GM12878 (cell line): ENCODE data around the gene NKG7. TPM values are rescaled to one million over a fixed set of nuclear protein-coding genes. Genes with fewer than 3 reads are reported as not detected.

Experiments used
- ATAC-seq: fragments of 200-7000 bp; cut with Tn5 transposase; 3 replicates; pipeline ENCODE4 v1.9.1; 2020; ENCODE audit warnings: mild to moderate bottlenecking, moderate library complexity
- BruUV-seq: library from RNA; stranded (reverse); fragments of 400-500 nt; replicated peaks from 2 replicates; lab custom pipeline; 2021; lab: Mats Ljungman, UMichigan
- CTCF ChIA-PET: fragments of 300-600 bp; sonication (Branson Sonifier 250); formaldehyde crosslinking; extraction: SDS; loops from one replicate; lab custom pipeline; 2021; ENCODE audit warnings: inconsistent platforms; lab: Yijun Ruan, JAX
- POLR2A ChIA-PET: fragments of 350-600 bp; formaldehyde crosslinking; extraction: SDS; loops from one replicate; lab custom pipeline; 2021; ENCODE audit warnings: inconsistent platforms; lab: Charles Lee
- RAD21 ChIA-PET: fragments of 300-600 bp; sonication (Branson Sonifier 250); formaldehyde crosslinking; loops from one replicate; lab custom pipeline; 2023; ENCODE audit warnings: antibody characterized with exemption; ENCODE audit not compliant: unreplicated experiment; lab: Charles Lee
- SMC1A ChIA-PET: fragments of 300-600 bp; sonication (Branson Sonifier 250); formaldehyde crosslinking; loops from one replicate; lab custom pipeline; 2023; ENCODE audit not compliant: unreplicated experiment, uncharacterized antibody; lab: Charles Lee
- DNase-seq: peaks from one replicate; pipeline ENCODE4 v3.0.0-alpha.2; 2011; ENCODE audit warnings: low read depth, low spot score
- FAIRE-seq: peaks from 3 replicates; lab custom pipeline; 2011; peaks lifted over from hg19 to GRCh38; lab: Jason Lieb, UNC
- H2AFZ ChIP-seq: 2 replicates; pipeline ENCODE4 v1.6.0; 2011; ENCODE audit warnings: low read depth, low read length, control low read depth; ENCODE audit not compliant: control insufficient read depth
- H3K27ac ChIP-seq: 2 replicates; pipeline ENCODE4 v1.5.1; 2011; ENCODE audit warnings: control low read depth; ENCODE audit not compliant: control insufficient read depth, insufficient read depth
- H3K27me3 ChIP-seq, 2 experiments: replicated peaks in 1 of 2; 2 replicates each; pipeline versions ENCODE4 v1.6.0 to v1.6.1; 2011; ENCODE audit warnings: low read length in 1 of 2; ENCODE audit not compliant: control insufficient read depth in 2 of 2, insufficient read depth in 2 of 2
- H3K36me3 ChIP-seq, 2 experiments: 2 replicates each; pipeline ENCODE4 v1.5.1; 2011; ENCODE audit warnings: low read length in 1 of 2; ENCODE audit not compliant: control insufficient read depth in 2 of 2, insufficient read depth in 2 of 2
- H3K4me1 ChIP-seq: 2 replicates; pipeline ENCODE4 v1.6.1; 2011; ENCODE audit warnings: mild to moderate bottlenecking, low read length, moderate library complexity, mixed read lengths; ENCODE audit not compliant: control insufficient read depth, insufficient read depth
- H3K4me2 ChIP-seq: 2 replicates; pipeline ENCODE4 v1.6.0; 2011; ENCODE audit warnings: control low read depth; ENCODE audit not compliant: control insufficient read depth, insufficient read depth
- H3K4me3 ChIP-seq: fragments of 200-600 bp; sonication (generic); 2 replicates; pipeline ENCODE4 v1.5.1; 2016
- H3K79me2 ChIP-seq: 2 replicates; pipeline ENCODE4 v1.6.0; 2011; ENCODE audit warnings: low read length; ENCODE audit not compliant: control insufficient read depth, insufficient read depth
- H3K9ac ChIP-seq: 2 replicates; pipeline ENCODE4 v1.8.0; 2011; ENCODE audit warnings: low read length, control low read depth, mixed read lengths; ENCODE audit not compliant: control insufficient read depth, insufficient read depth
- H3K9me3 ChIP-seq: replicated peaks from 3 replicates; pipeline ENCODE4 v1.5.1; 2011; ENCODE audit warnings: mild to moderate bottlenecking, low read length; ENCODE audit not compliant: control insufficient read depth, insufficient read depth
- H4K20me1 ChIP-seq: 2 replicates; pipeline ENCODE4 v1.6.0; 2011; ENCODE audit not compliant: control insufficient read depth, insufficient read depth
- ZBTB40 ChIP-seq: fragments of 450-650 bp; IDR thresholded peaks from 2 replicates; pipeline ENCODE4 v1.6.1; 2016; ENCODE audit warnings: mild to moderate bottlenecking, moderate library complexity, borderline replicate concordance
- ZNF217 ChIP-seq: fragments of 450-650 bp; IDR thresholded peaks from 2 replicates; pipeline ENCODE4 v1.6.1; 2017; ENCODE audit warnings: antibody characterized with exemption, mild to moderate bottlenecking
- WGBS: methylation state at CpG from one replicate; pipeline ENCODE4 v1.1.6; 2016; ENCODE audit warnings: low lambda C conversion rate; ENCODE audit not compliant: insufficient replicate concordance, insufficient coverage; ENCODE audit errors: missing lambda C conversion rate; 5-methylcytosine and 5-hydroxymethylcytosine counted together
- in situ Hi-C: fragments of 300-500 bp; cut with MboI; formaldehyde crosslinking; loops from 9 replicates; pipeline ENCODE4 v1.14.3; 2018; ENCODE audit warnings: mixed read lengths
- intact Hi-C: fragments of 100-400 bp; cut with micrococcal nuclease; formaldehyde crosslinking; loops from one replicate; pipeline ENCODE4 v1.14.2; 2022; ENCODE audit not compliant: unreplicated experiment
- polyA plus RNA-seq, 11 experiments: library from polyadenylated mRNA; depleted of rRNA in 4 of 11; unstranded in 6 of 11; stranded (reverse) in 5 of 11; fragments of >200 nt; fragmentation: Nextera tagmentation in 4 of 11; fragmentation: Illumina TruSeq in 1 of 11; extraction: Ambion mirVana in 4 of 11; extraction: Trizol in 1 of 11; gene quantifications; 1 replicate in 1 of 11; 2 replicates in 10 of 11; pipeline versions ENCODE4 v1.2.1 to v1.2.3, GENCODE V29; 2011 to 2016; ENCODE audit warnings: inconsistent platforms in 2 of 11, missing spikeins in 2 of 11, low read depth in 1 of 11
- total RNA-seq, 4 experiments: library from RNA; depleted of rRNA in 3 of 4; stranded (reverse); fragments of >200 nt in 3 of 4; fragmentation: Illumina TruSeq in 1 of 4; extraction: Trizol in 1 of 4; gene quantifications; 2 replicates each; pipeline versions ENCODE4 v1.2.1 to v1.2.3, GENCODE V29; 2013 to 2021

The NKG7 gene
- total and polyA plus RNA-seq, 10 of the 15 experiments (the other 5 are each of a cell fraction or from before 2014, with no cell fraction given) = 10.0 to 48.7 (median 22.3) TPM

GRCh38 chr19:51377422-51377821 lies 5.0 kb upstream of the NKG7 start:
- ChIA-PET SMC1A (interaction anchor here (0.6 to 1.6 kb wide), 2 partner anchors 36 to 293 kb away, joined by 3 to 4 read pairs; partner anchors contain the start of gene VSIG10L), POLR2A (interaction anchor here (1.0 to 1.7 kb wide), 2 partner anchors 10 to 17 kb away, joined by 5 to 7 read pairs; no protein-coding TSS in a partner anchor), RAD21 (interaction anchor here (1.0 kb wide), 2 partner anchors 12 to 38 kb away, joined by 3 to 4 read pairs; no protein-coding TSS in a partner anchor), CTCF (interaction anchor here (1.1 kb wide), 1 partner anchor 18 kb away, joined by 4 read pairs; no protein-coding TSS in a partner anchor)
- intact Hi-C loops = no loop called here
- no peaks in the 10 kb centered on the region for H3K9me3 ChIP-seq
- BruUV-seq = no TSS peak
- no peak overlapping the region for H3K4me2 ChIP-seq
- H3K9ac ChIP-seq = no peak overlapping the region
- FAIRE-seq (no peak), DNase-seq (no peak), ATAC-seq (no peak)
- H3K4me1 ChIP-seq = peaks cover 27% of the 10 kb centered on the region
- no peaks in the 10 kb centered on the region for H4K20me1 ChIP-seq
- no peak overlapping the region for H3K27ac ChIP-seq
- no peak overlapping the region for H2AFZ ChIP-seq
- no peaks in the 10 kb centered on the region for H3K36me3 ChIP-seq
- in situ Hi-C loops = loop anchor here (25.0 kb wide), 1 partner anchor 1160 kb away; the partner anchor contains the start of gene ZNF808
- H3K79me2 ChIP-seq = no peaks in the 10 kb centered on the region
- 84% methylated on average over 2 of the region's 2 CpGs for WGBS
- TF ChIP-seq ZNF217 (no peak), ZBTB40 (peak; percentile 79)
- H3K4me3 ChIP-seq = no peak overlapping the region
- H3K27me3 ChIP-seq = no peaks in the 10 kb centered on the region
